Kidney (tissue), 14 donors: ENCODE results near the gene KCNH2. TPM values are rescaled to one million over a fixed set of nuclear protein-coding genes. Genes with fewer than 3 reads are reported as not detected.

Source experiments
- DNase-seq, 5 donors: peaks; one replicate each; pipeline ENCODE4 v3.0.0-alpha.2; 2013 to 2020
- FAIRE-seq: peaks from 2 replicates; lab custom pipeline; 2012; peaks lifted over from hg19 to GRCh38; lab: Jason Lieb, UNC
- H3K27ac ChIP-seq, 2 donors: one replicate each; pipeline ENCODE4 v1.7.0; 2013; ENCODE audit warnings: low read depth in 2 of 2, low read length in 2 of 2, inconsistent platforms in 1 of 2
- H3K27me3 ChIP-seq: one replicate; pipeline ENCODE4 v1.7.1; 2013; ENCODE audit warnings: low read length, inconsistent platforms; ENCODE audit not compliant: control insufficient read depth, insufficient read depth
- H3K36me3 ChIP-seq, 3 donors: one replicate each; pipeline versions ENCODE4 v1.7.0 to v1.7.1; 2013; ENCODE audit warnings: low read length in 3 of 3, control low read depth in 1 of 3, inconsistent platforms in 1 of 3; ENCODE audit not compliant: insufficient read depth in 3 of 3, control insufficient read depth in 2 of 3
- H3K4me1 ChIP-seq, 3 donors: one replicate each; pipeline versions ENCODE4 v1.7.0 to v1.7.1; 2013; ENCODE audit warnings: low read length in 3 of 3, inconsistent platforms in 1 of 3, low read depth in 1 of 3; ENCODE audit not compliant: control insufficient read depth in 2 of 3, insufficient read depth in 2 of 3
- H3K4me3 ChIP-seq, 3 donors: one replicate each; pipeline versions ENCODE4 v1.7.0 to v1.8.1; 2013; ENCODE audit warnings: low read length in 3 of 3, control low read depth in 1 of 3, inconsistent platforms in 1 of 3
- H3K9ac ChIP-seq, 3 donors: one replicate each; pipeline versions ENCODE4 v1.7.0 to v1.7.1; 2013; ENCODE audit warnings: low read length in 3 of 3, control low read depth in 1 of 3, inconsistent platforms in 1 of 3
- H3K9me3 ChIP-seq, 3 donors: one replicate each; pipeline versions ENCODE4 v1.7.0 to v1.7.1; 2013; ENCODE audit warnings: low read length in 3 of 3, control low read depth in 1 of 3, inconsistent platforms in 1 of 3; ENCODE audit not compliant: control insufficient read depth in 2 of 3, insufficient read depth in 1 of 3
- intact Hi-C: fragments of 100-400 bp; cut with DNase I; formaldehyde crosslinking; loops from one replicate; pipeline ENCODE4 v1.11.1; 2022
- polyA plus RNA-seq: library from polyadenylated mRNA; stranded (reverse); fragments of 350-450 nt; fragmentation: Illumina TruSeq; extraction: RNeasy Lipid Tissue Mini Kit (QIAGEN cat#74804); gene quantifications from one replicate; pipeline ENCODE4 v1.2.3, GENCODE V29; 2014; ENCODE audit warnings: low read depth, low replicate concordance; ENCODE audit not compliant: insufficient read depth
- total RNA-seq: library from RNA; stranded (reverse); fragmentation: NEBNext Ultra II Directional; extraction: Animal tissue kit (Norgen Biotek cat#: 25700); gene quantifications from one replicate; pipeline ENCODE4 v1.2.1, GENCODE V29; 2021
- TF ChIP-seq, protein P1 (sequence below): IDR thresholded peaks from 3 replicates; pipeline ENCODE4 v1.5.1; 2012; ENCODE audit warnings: mild to moderate bottlenecking, moderate library complexity, borderline replicate concordance; ENCODE audit not compliant: insufficient read depth; ENCODE audit errors: extremely low read depth
- donor health status: control.
- donor health status: control.
- donor health status: control.
- donor health status: control.
- donor health status: control.
- donor health status: DM: yes; HTN: yes; CAD: no.
- donor health status: Normal renal cell carcinoma (clear cell type).

The KCNH2 gene
- total and polyA plus RNA-seq, 2 donors from 2014 or later = 1.3 to 1.5 TPM

GRCh38 chr7:150919160-150919559 is 59.0 kb downstream of the KCNH2 start:
- no peak overlapping the region for H3K9ac ChIP-seq
- no peak overlapping the region for H3K27ac ChIP-seq
- intact Hi-C loops = no loop called here
- H3K4me3 ChIP-seq = no peak overlapping the region
- no peaks in the 10 kb centered on the region for H3K36me3 ChIP-seq
- H3K4me1 ChIP-seq = no peaks in the 10 kb centered on the region
- DNase-seq (no peak), FAIRE-seq (no peak)
- no peaks in the 10 kb centered on the region for H3K27me3 ChIP-seq
- TF ChIP-seq, protein P1, sequence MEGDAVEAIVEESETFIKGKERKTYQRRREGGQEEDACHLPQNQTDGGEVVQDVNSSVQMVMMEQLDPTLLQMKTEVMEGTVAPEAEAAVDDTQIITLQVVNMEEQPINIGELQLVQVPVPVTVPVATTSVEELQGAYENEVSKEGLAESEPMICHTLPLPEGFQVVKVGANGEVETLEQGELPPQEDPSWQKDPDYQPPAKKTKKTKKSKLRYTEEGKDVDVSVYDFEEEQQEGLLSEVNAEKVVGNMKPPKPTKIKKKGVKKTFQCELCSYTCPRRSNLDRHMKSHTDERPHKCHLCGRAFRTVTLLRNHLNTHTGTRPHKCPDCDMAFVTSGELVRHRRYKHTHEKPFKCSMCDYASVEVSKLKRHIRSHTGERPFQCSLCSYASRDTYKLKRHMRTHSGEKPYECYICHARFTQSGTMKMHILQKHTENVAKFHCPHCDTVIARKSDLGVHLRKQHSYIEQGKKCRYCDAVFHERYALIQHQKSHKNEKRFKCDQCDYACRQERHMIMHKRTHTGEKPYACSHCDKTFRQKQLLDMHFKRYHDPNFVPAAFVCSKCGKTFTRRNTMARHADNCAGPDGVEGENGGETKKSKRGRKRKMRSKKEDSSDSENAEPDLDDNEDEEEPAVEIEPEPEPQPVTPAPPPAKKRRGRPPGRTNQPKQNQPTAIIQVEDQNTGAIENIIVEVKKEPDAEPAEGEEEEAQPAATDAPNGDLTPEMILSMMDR = no peak
- H3K9me3 ChIP-seq = no peaks in the 10 kb centered on the region

- no peak for DNase-seq
- Histone ChIP-seq H3K27ac (no peak overlapping the region), H3K4me3 (no peak overlapping the region), H3K4me1 (no peaks in the 10 kb centered on the region), H3K36me3 (no peaks in the 10 kb centered on the region), H3K9ac (no peak overlapping the region), H3K27me3 (no peaks in the 10 kb centered on the region), H3K9me3 (no peaks in the 10 kb centered on the region)
- intact Hi-C loops = no loop called here
- TF ChIP-seq, protein P1 = no peak
- FAIRE-seq = no peak
Observed at GRCh38 chr7:150918378-150918777, 59.7 kb downstream of the KCNH2 start.

- TF ChIP-seq, protein P1 = no peak
- intact Hi-C loops = no loop called here
- Histone ChIP-seq H3K9me3 (no peaks in the 10 kb centered on the region), H3K27me3 (no peaks in the 10 kb centered on the region), H3K36me3 (no peaks in the 10 kb centered on the region), H3K9ac (no peak overlapping the region), H3K4me1 (no peaks in the 10 kb centered on the region), H3K4me3 (no peak overlapping the region), H3K27ac (no peak overlapping the region)
- FAIRE-seq (no peak), DNase-seq (peak in 1 of 5 donors; percentile 34)
Observed at GRCh38 chr7:150917969-150918368, 60.2 kb downstream of the KCNH2 start.

DNA sequence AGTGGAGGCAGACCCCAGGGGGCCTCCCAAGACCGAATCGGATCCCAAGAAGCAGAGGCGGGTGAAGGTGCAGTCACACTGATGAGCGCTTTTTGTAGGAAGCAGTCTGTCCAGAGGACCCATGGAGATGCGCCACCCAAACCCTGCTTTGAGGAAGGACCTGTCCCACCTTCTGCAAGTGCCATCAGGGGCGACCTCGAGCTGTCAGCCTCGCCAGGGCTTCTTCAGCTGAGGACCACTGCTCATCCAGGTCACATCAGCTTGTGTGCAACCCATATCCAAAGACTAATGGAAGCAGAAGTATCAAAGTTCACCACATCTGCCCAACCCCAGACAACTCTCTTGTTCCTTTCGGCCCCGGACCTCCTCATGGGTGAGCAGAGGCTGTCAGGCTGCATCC is 61.5 kb downstream of the KCNH2 start:
- no peak overlapping the region for H3K4me3 ChIP-seq
- FAIRE-seq (no peak), DNase-seq (no peak)
- no peak overlapping the region for H3K27ac ChIP-seq
- no peak overlapping the region for H3K9ac ChIP-seq
- H3K4me1 ChIP-seq = no peaks in the 10 kb centered on the region
- H3K27me3 ChIP-seq = no peaks in the 10 kb centered on the region
- intact Hi-C loops = no loop called here
- TF ChIP-seq, protein P1 = no peak
- no peaks in the 10 kb centered on the region for H3K9me3 ChIP-seq
- no peaks in the 10 kb centered on the region for H3K36me3 ChIP-seq
